IPS DF 4.7 (cell line): ENCODE measurements around the gene HOXB7.

ENCODE experiments used
- DNase-seq: peaks from one replicate; pipeline ENCODE4 v3.0.0-alpha.2; 2013; ENCODE audit warnings: low spot score; ENCODE audit errors: extremely low read depth

HOXB7 gene

GRCh38 chr17:48595278-48595999, 15.4 kb downstream of the HOXB7 start:
- DNase-seq, result no peak

- no peak for DNase-seq
These were observed 16.1 kb downstream of the HOXB7 start for GRCh38 chr17:48594538-48595277.

GRCh38 chr17:48593840-48594537, 16.8 kb downstream of the HOXB7 start:
- no peak for DNase-seq

- no peak for DNase-seq
These were observed 17.5 kb downstream of the HOXB7 start, which contains the start of gene HOXB5 for GRCh38 chr17:48593126-48593829. HOXB5 (minus strand) TSS chr17:48593779; CDS start chr17:48593682, 97 bp downstream.

GRCh38 chr17:48592577-48592976, 18.2 kb downstream of the HOXB7 start:
- no peak for DNase-seq

DNA sequence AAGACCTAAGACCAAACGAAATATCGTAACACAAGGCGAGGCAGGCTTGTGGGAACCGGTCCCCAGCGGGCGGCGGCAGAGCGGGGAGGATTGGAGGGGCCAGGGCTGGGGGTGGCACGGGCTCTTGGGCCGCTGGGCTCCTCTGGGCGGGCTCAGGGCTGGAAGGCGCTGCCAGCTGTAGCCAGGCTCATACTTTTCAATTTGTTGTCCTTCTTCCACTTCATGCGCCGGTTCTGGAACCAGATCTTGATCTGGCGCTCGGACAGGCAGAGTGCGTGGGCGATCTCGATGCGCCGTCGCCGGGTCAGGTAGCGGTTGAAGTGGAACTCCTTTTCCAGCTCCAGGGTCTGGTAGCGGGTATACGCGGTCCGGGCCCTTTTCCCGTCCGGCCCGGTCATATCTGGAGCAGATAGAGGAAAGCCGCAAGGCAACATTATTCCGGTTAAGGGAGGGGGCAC, 18.7 kb downstream of the HOXB7 start:
- no peak for DNase-seq

GRCh38 chr17:48591255-48592056, 19.4 kb downstream of the HOXB7 start:
- DNase-seq, result no peak

- DNase-seq, result no peak
These were observed 20.1 kb downstream of the HOXB7 start for GRCh38 chr17:48590607-48591161.

DNA sequence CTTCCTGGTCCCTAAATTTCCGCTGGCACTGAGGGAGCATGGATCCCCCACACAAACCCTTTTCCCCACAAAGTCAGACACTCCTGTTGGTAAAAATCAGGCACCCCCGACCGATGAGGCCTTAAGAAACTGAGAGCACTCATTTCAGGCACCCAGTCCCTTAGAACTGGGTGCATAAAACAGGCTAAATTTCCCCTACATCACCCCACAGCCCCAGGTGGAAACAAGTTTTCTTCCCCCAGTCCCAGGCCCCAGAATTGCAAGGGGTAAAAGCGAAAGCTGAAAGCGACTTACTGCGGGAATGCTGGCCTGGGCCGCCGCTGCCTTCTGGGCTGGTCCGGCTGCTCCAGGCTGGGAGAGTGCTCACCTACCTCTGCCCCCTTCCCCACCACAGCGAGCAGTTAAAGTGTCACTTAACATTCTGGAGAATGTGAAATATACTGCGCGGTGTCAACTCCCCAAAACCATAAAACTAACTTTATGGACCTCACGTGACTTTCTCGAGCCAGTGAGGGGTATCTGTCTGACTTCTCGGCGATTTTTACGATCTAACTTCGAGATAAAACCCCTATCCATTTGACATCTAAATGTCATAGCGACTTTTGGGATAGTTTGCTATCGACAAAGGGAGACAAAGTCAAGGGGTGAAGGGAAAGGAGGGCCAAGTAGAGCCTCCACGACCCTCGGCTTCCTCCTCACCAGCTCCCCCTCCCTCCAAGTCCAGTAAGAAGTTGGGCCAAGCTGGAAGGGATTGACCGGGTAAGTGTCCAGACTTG, 20.8 kb downstream of the HOXB7 start, which contains the start of gene HOXB3:
Gene HOXB3 (minus strand): TSS at position 411 of the 776 bp plus-strand sequence. CDS start 37,767 bp downstream, outside the sequence.
- no peak for DNase-seq

DNA sequence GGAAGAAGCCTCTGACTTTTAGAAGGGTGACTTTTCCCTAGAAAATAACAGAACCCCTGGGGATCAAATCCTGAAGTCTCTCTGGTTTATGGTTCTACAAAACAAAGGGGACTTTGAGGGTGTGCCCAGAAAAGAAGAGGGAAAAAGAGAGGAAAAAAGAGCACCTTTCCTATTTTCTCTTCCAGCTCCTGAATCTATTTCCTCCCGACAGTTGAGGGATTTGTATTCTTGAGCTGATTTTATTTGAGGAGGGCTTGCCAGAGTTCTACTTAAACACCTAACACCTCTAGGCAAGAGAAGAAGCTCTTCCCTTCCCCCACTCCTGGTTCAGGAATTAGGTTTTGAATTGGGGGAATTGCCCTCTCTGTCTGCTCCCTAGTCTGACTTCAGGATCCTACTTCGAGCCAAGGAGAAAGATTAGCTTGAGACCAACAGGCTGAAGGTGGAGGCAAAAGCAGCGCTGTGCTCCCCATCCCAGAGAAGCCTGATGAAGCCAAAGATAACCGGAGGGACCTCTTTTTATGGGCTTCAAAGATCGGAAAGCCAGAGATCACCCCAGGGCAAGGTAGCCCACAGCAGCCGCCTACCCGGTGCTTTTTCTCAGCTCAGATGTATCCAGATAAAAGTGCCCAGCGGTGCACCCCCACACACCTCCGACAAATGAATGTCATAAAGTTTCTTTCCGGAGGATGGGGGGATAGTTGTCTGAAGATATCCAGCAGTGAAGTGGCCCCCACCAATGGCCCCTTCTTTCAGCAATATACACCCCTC, 21.6 kb downstream of the HOXB7 start:
- DNase-seq, result no peak

GRCh38 chr17:48588528-48588927, 22.3 kb downstream of the HOXB7 start:
- no peak for DNase-seq

- no peak for DNase-seq
These were observed 22.8 kb downstream of the HOXB7 start for GRCh38 chr17:48588074-48588415.

DNA sequence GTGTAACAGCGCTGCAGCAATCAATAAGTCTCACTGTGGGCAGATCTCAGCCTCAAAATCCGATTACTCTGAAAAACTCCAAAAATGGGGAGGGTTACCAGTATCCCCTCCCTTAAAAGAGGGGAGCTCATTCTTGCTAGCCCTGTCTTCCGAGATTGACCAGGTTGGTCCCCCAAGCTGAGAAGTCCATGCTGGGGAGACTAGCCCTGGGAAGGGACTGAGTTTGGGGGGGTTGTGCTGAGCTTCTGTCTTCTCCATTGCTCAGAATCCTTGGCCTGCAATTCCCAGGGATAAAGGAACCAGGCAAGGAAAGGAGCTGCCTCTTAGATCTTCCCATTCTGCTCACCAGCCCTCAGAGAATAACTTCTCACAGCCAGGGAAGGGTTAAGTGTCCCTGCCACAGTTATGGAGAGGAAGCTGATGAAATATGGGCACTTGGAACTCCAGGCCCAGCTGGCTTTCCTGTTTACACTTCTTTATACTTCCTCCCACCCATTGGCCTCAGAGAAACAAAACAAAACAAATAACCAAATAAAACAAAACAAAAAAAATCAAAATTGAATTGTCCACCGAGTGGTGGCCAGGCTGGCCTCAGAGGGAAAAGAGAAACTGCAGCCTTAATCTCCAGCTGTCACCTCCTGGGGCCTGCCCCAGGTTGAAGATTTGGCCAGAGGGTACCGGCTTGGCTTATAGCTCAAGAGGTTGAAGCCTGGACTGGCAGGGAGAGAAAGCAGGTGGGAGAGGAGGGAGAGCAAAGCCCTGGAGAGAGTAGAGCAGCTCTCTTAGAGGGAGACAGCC, 23.3 kb downstream of the HOXB7 start:
- no peak for DNase-seq

- DNase-seq, result no peak
These were observed 24.2 kb downstream of the HOXB7 start for GRCh38 chr17:48586355-48587258.

GRCh38 chr17:48584223-48584741, 26.5 kb downstream of the HOXB7 start:
- DNase-seq, result no peak

DNA sequence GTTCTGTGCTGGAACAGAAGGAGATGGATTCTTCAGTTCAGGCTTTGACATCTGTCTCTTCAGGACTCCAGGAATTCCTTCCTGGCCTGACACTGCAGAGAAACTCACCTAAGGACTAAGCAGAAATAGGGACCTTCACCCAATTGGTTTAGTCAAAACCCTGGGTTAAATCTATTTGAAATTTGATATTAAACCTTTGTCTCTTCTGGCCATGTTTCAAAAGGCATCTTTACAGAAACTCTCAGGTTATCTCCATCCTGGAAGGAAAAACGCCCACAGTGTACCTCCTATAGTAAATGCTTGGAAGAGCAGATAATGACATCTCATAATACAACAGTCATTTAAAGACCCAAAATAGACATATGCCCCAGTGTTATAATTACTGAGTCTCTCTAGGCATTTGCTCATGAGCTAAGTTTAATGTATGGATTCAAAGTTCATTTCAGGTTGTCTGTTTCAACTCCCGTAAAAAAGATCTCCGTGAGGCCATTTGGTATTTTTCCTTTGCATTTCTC, 27.1 kb downstream of the HOXB7 start:
- DNase-seq, result no peak

- DNase-seq, result no peak
These were observed 28.1 kb downstream of the HOXB7 start for GRCh38 chr17:48582750-48583069.
